Measurements from ENCODE around the gene NFATC1. TPM values are rescaled to one million over a fixed set of nuclear protein-coding genes. Genes with fewer than 3 reads are reported as not detected.
"Not testable (repeated sequence)": the region's sequence is repeated elsewhere in the genome, so short reads cannot be mapped to it uniquely, and the experiment has no call there.

The NFATC1 gene
- total RNA-seq, 4 donors from 2014 or later: 10.1 to 15.0 (median 12.7) TPM

DNA sequence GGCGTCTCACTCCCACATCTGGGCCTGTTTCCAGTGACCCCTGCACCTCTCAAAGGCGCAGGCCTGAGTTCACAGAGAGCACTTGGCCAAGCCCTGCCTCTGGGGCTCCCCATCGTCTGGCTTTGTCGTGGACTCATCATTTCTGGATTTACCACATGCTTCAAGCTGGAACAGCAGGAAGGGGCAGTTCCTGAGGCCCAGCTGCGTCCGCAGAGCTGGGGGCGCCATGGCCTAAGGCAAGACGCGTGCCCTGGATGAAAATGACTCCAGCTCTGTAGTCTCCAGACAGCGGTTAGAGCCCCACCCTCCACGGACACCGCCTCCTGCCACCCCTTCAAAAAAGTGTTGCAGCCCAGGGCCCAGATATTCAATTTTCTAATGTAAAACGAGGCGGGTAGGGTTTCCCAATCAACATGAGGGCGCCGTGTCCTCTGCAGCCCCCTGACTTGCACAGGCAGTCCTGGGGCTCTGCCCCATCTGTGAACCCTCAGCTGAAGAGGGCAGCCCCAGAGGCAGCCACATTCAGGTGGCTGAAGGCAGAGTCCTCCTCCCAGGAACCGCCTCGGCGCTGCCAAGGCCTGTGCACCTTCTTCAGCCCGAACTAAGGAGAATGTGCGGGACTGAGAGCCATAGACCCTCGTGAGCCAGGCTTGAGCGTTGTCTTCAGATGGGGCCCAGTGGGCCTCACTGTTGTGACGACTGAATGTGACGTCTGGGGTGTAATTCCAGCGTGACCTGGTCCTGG is 85.5 kb downstream of the NFATC1 start:
- no peaks in the 10 kb centered on the region for H3K9me3 ChIP-seq
- H3K4me3 ChIP-seq (replicated peaks in 1 of 3): no peak overlapping the region
- no peak overlapping the region for H3K27ac ChIP-seq
- peaks cover 0 to 5% of the 10 kb centered on the region in 2 donors for H3K4me1 ChIP-seq
- H3K27me3 ChIP-seq: no peaks in the 10 kb centered on the region
- no peaks in the 10 kb centered on the region for H3K36me3 ChIP-seq
- intact Hi-C loops (cut with DNase I): no loop called here
- DNase-seq: no peak
- TF ChIP-seq POLR2A (IDR thresholded peaks at IDR 0.05): no peak
- TF ChIP-seq, protein P1, sequence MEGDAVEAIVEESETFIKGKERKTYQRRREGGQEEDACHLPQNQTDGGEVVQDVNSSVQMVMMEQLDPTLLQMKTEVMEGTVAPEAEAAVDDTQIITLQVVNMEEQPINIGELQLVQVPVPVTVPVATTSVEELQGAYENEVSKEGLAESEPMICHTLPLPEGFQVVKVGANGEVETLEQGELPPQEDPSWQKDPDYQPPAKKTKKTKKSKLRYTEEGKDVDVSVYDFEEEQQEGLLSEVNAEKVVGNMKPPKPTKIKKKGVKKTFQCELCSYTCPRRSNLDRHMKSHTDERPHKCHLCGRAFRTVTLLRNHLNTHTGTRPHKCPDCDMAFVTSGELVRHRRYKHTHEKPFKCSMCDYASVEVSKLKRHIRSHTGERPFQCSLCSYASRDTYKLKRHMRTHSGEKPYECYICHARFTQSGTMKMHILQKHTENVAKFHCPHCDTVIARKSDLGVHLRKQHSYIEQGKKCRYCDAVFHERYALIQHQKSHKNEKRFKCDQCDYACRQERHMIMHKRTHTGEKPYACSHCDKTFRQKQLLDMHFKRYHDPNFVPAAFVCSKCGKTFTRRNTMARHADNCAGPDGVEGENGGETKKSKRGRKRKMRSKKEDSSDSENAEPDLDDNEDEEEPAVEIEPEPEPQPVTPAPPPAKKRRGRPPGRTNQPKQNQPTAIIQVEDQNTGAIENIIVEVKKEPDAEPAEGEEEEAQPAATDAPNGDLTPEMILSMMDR (IDR thresholded peaks at IDR 0.05): no peak
- 92% methylated on average over 15 to 25 of the region's 26 CpGs for WGBS, 2 donors

DNA sequence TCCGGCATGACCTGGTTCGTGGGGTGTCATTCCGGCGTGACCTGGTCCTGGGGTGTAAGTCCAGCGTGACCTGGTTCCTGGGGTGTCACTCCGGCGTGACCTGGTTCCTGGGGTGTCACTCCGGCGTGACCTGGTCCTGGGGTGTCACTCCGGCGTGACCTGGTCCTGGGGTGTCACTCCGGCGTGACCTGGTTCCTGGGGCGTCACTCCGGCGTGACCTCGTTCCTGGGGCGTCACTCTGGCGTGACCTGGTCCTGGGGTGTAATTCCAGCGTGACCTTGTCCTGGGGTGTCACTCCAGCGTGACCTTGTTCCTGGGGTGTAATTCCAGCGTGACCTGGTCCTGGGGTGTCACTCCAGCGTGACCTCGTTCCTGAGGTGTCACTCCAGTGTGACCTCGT is 87.7 kb downstream of the NFATC1 start:
- DNase-seq; intact Hi-C loops (cut with DNase I): not testable (repeated sequence)
- WGBS, 2 donors: 95 to 98% methylated on average over 8 to 22 of the region's 25 CpGs

GRCh38 chr18:79483971-79484491 is 88.3 kb downstream of the NFATC1 start:
- 89 to 90% methylated on average over 8 to 10 of the region's 15 CpGs for WGBS, 2 donors
- Histone ChIP-seq H3K36me3 (no peaks in the 10 kb centered on the region), H3K4me3 (replicated peaks in 1 of 3) (no peak overlapping the region), H3K27ac (no peak overlapping the region), H3K4me1 (peaks cover 0 to 5% of the 10 kb centered on the region in 2 donors), H3K27me3 (no peaks in the 10 kb centered on the region), H3K9me3 (no peaks in the 10 kb centered on the region)
- TF ChIP-seq, protein P1 (IDR thresholded peaks at IDR 0.05): no peak
- TF ChIP-seq POLR2A (IDR thresholded peaks at IDR 0.05): no peak
- DNase-seq: no peak
- intact Hi-C loops (cut with DNase I): no loop called here

More for the DNA sequence above, 87.7 kb downstream of the NFATC1 start:
- H3K4me3 ChIP-seq (replicated peaks in 1 of 3); H3K4me1 ChIP-seq; H3K9me3 ChIP-seq; H3K27ac ChIP-seq; H3K27me3 ChIP-seq; H3K36me3 ChIP-seq: not testable (repeated sequence)

DNA sequence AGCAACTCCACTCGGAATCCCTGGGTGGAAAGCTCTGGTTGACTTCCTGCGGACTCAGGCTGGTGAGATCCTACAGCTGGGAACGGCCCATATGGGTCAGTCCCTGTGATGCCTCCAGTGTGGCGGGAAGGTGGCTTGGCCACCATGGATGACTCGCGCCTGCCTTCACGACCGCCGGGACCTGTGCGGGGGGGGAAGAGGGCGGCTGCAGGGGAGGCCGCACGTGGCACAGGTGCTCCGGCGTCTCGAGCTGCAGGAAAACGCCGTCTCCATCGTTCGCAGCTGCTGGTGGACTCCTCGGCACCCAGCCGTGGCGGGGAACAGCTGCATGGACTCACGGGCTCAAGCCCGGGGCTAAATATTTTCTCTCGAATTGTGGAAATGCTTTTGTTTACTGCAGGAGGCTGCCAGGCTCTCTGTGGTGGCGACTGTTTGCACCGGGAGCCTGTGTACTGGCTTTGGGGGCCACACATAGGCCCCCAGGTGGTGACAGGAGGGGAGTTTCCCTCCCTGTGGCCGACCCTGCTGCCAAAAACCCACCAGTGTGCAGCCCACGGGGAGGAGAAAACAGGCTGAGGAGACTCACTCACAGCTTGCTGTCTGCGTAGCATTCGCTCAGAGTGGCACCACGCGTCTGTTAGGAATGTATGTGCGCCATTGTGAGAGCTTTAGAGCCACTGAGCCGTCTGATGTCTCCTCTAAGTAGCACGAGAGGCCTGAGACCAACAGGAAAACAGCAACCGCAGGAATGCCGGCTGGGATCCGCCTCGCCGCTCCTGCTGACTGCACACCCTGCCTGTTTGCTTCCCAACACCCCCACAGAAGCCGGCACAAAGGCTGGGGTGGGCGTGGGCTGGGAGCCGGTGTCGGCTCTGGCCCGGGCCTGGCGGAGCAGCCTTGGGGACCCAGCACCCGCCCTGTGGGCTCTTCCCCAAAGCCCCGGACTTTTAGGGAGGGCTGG is 89.2 kb downstream of the NFATC1 start:
- Histone ChIP-seq H3K4me1 (peaks cover 0 to 5% of the 10 kb centered on the region in 2 donors), H3K27me3 (no peaks in the 10 kb centered on the region), H3K27ac (no peak overlapping the region), H3K36me3 (no peaks in the 10 kb centered on the region), H3K9me3 (no peaks in the 10 kb centered on the region), H3K4me3 (replicated peaks in 1 of 3) (no peak overlapping the region)
- 60 to 78% methylated on average over 22 to 39 of the region's 50 CpGs for WGBS, 2 donors
- TF ChIP-seq POLR2A (IDR thresholded peaks at IDR 0.05): no peak
- TF ChIP-seq, protein P1 (IDR thresholded peaks at IDR 0.05): no peak
- intact Hi-C loops (cut with DNase I): no loop called here
- DNase-seq: peak; percentile 46 to 52

DNA sequence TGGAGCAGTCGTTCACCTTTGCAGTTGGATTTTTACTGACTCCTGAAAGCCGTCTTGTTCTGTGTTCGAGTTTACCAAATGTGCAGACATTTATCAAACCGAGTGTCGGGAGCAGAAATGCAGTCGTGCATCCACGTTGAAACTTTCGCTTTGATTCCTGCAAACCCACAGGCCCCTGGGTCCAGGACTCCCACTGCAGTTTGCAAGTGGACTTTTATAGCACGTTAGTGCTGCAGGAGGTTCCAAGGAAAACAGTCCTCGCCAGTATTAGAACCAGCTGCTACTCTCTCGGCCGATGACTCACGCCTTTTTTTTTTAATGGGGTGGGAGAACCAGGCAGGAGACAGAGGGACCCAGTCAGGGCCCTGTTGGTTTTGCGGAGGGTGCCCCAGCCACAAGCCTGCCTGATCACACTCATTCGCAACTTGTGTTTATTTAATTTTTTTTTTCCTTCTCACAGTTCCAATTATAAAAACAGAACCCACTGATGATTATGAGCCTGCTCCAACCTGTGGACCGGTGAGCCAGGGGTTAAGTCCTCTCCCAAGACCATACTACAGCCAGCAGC is 90.1 kb downstream of the NFATC1 start:
- Histone ChIP-seq H3K36me3 (no peaks in the 10 kb centered on the region), H3K9me3 (no peaks in the 10 kb centered on the region), H3K4me3 (replicated peaks in 1 of 3) (no peak overlapping the region), H3K27ac (no peak overlapping the region), H3K4me1 (peaks cover 0 to 5% of the 10 kb centered on the region in 2 donors), H3K27me3 (no peaks in the 10 kb centered on the region)
- WGBS, 2 donors: 77 to 83% methylated on average over 16 of the region's 16 CpGs
- intact Hi-C loops (cut with DNase I): no loop called here
- TF ChIP-seq POLR2A (IDR thresholded peaks at IDR 0.05): no peak
- TF ChIP-seq, protein P1 (IDR thresholded peaks at IDR 0.05): no peak
- no peak for DNase-seq

Measured in thyroid gland (tissue), 4 donors.